Nephron (organoid): ENCODE data around the gene ING5.

Experiments
- H3K27ac Mint-ChIP-seq, 3 experiments: 2 replicates each; pipeline ENCODE4 v1.8.0; 2020; ENCODE audit warnings: mixed read lengths in 3 of 3, mild to moderate bottlenecking in 2 of 3, moderate library complexity in 1 of 3
- H3K27me3 Mint-ChIP-seq: 2 replicates; pipeline ENCODE4 v1.8.0; 2021; ENCODE audit warnings: low read depth, mild to moderate bottlenecking, moderate library complexity, mixed read lengths
- H3K36me3 Mint-ChIP-seq: 2 replicates; pipeline ENCODE4 v1.8.0; 2020; ENCODE audit warnings: low read depth, mixed read lengths
- H3K4me1 Mint-ChIP-seq: 2 replicates; pipeline ENCODE4 v1.8.0; 2020; ENCODE audit warnings: mixed read lengths
- H3K4me3 Mint-ChIP-seq, 3 experiments: 2 replicates each; pipeline ENCODE4 v1.8.0; 2020; ENCODE audit warnings: mild to moderate bottlenecking in 3 of 3, mixed read lengths in 3 of 3, moderate library complexity in 2 of 3
- H3K9me3 Mint-ChIP-seq: 2 replicates; pipeline ENCODE4 v1.8.0; 2020; ENCODE audit warnings: mixed read lengths
- CTCF ChIP-seq, 3 experiments: fragments of 200-600 bp; sonication (generic); IDR thresholded peaks; one replicate each; pipeline ENCODE4 v1.5.0; 2021; ENCODE audit warnings: antibody characterized with exemption in 3 of 3; ENCODE audit not compliant: unreplicated experiment in 3 of 3

ING5 gene

GRCh38 chr2:241722896-241723454 is 21.1 kb downstream of the ING5 start:
- Mint-ChIP-seq H3K4me1 (no peaks in the 10 kb centered on the region), H3K9me3 (peaks cover 31% of the 10 kb centered on the region)
- TF ChIP-seq CTCF (IDR thresholded peaks at IDR 0.05; ENCODE audit: unreplicated experiment in 3 of 3) = no peak

GRCh38 chr2:241724259-241724974 is 22.6 kb downstream of the ING5 start:
- no peak for TF ChIP-seq CTCF (IDR thresholded peaks at IDR 0.05; ENCODE audit: unreplicated experiment in 3 of 3)
- H3K27me3 Mint-ChIP-seq = no peaks in the 10 kb centered on the region
- H3K36me3 Mint-ChIP-seq = peaks cover 73% of the 10 kb centered on the region
- peaks cover 31% of the 10 kb centered on the region for H3K9me3 Mint-ChIP-seq
- no peak overlapping the region for H3K27ac Mint-ChIP-seq
- H3K4me1 Mint-ChIP-seq = no peaks in the 10 kb centered on the region
- H3K4me3 Mint-ChIP-seq = no peak overlapping the region

More at GRCh38 chr2:241722896-241723454, 21.1 kb downstream of the ING5 start:
- Mint-ChIP-seq H3K36me3 (peaks cover 81% of the 10 kb centered on the region), H3K27ac (no peak overlapping the region), H3K4me3 (no peak overlapping the region), H3K27me3 (no peaks in the 10 kb centered on the region)

GRCh38 chr2:241724975-241725870 is 23.4 kb downstream of the ING5 start:
- TF ChIP-seq CTCF (IDR thresholded peaks at IDR 0.05; ENCODE audit: unreplicated experiment in 3 of 3) = no peak
- Mint-ChIP-seq H3K9me3 (peaks cover 31% of the 10 kb centered on the region), H3K4me3 (no peak overlapping the region)

GRCh38 chr2:241726459-241726858 is 24.6 kb downstream of the ING5 start:
- Mint-ChIP-seq H3K36me3 (peaks cover 54% of the 10 kb centered on the region), H3K27me3 (peaks cover 4% of the 10 kb centered on the region), H3K4me3 (no peak overlapping the region), H3K9me3 (peaks cover 24% of the 10 kb centered on the region), H3K27ac (no peak overlapping the region), H3K4me1 (no peaks in the 10 kb centered on the region)
- TF ChIP-seq CTCF (IDR thresholded peaks at IDR 0.05; ENCODE audit: unreplicated experiment in 3 of 3) = no peak

More at GRCh38 chr2:241724975-241725870, 23.4 kb downstream of the ING5 start:
- H3K36me3 Mint-ChIP-seq = peaks cover 65% of the 10 kb centered on the region
- H3K27ac Mint-ChIP-seq = no peak overlapping the region
- peaks cover 4% of the 10 kb centered on the region for H3K27me3 Mint-ChIP-seq
- H3K4me1 Mint-ChIP-seq = no peaks in the 10 kb centered on the region

GRCh38 chr2:241728000-241728399 is 26.2 kb downstream of the ING5 start:
- TF ChIP-seq CTCF (IDR thresholded peaks at IDR 0.05; ENCODE audit: unreplicated experiment in 3 of 3) = no peak
- Mint-ChIP-seq H3K9me3 (peaks cover 13% of the 10 kb centered on the region), H3K27me3 (peaks cover 4% of the 10 kb centered on the region), H3K27ac (no peak overlapping the region), H3K36me3 (peaks cover 39% of the 10 kb centered on the region), H3K4me1 (peaks cover 7% of the 10 kb centered on the region), H3K4me3 (no peak overlapping the region)
